Adrenal gland (tissue), 5 donors: ENCODE results near the gene AGBL4.

Experiments
- CTCF ChIP-seq, 6 experiments: fragments of 450-650 bp in 4 of 6; fragments of 200-600 bp in 2 of 6; sonication (generic) in 1 of 6; IDR thresholded peaks; 1 replicate in 5 of 6; 2 replicates in 1 of 6; pipeline versions ENCODE4 v1.5.1 to v1.8.0; 2016 to 2021; ENCODE audit warnings: antibody characterized with exemption in 6 of 6, mild to moderate bottlenecking in 2 of 6, moderate library complexity in 1 of 6
- POLR2A ChIP-seq, 2 donors: fragments of 450-650 bp; IDR thresholded peaks; one replicate each; pipeline ENCODE4 v1.6.1; 2017; ENCODE audit warnings: antibody characterized with exemption in 2 of 2, mild to moderate bottlenecking in 2 of 2, moderate library complexity in 1 of 2
- donor health status: DM: no; HTN: no; CAD: no.

DNA sequence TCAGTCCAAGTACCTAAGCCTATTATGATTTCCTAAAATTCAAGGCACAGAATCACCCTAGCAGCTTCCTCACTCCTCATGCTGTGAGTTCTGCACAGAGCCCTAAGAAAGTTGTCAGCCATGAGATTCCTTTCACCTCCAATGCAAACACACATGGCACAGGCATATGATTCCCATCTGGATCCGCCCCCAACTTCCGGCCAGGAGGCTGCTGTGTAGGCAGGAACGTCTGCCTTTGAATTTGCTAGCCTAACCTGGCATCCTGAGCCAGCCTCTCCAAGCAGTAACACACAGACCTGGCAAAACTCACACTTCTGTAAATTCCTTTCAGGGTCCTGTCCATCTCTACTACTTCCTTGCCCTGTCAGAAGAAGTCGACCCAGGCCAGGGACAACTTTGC lies 726.0 kb downstream of the AGBL4 start:
- TF ChIP-seq CTCF (IDR thresholded peaks at IDR 0.05) = no peak
- TF ChIP-seq POLR2A (IDR thresholded peaks at IDR 0.05) = no peak
